Stimulated activated CD8-positive, alpha-beta memory T cell treated with anti-CD3 and anti-CD28 coated beads, Interleukin-15, amount 100 ng/mL, for 4 hours (primary cell): ENCODE data around the gene NEDD4.
"Not testable (repeated sequence)": the region's sequence is repeated elsewhere in the genome, so short reads cannot be mapped to it uniquely, and the experiment has no call there.

Source experiments
- DNase-seq, 2 donors: peaks; one replicate each; pipeline ENCODE4 v3.0.0-alpha.2; 2020; ENCODE audit warnings: low read depth in 2 of 2

The NEDD4 gene

DNA sequence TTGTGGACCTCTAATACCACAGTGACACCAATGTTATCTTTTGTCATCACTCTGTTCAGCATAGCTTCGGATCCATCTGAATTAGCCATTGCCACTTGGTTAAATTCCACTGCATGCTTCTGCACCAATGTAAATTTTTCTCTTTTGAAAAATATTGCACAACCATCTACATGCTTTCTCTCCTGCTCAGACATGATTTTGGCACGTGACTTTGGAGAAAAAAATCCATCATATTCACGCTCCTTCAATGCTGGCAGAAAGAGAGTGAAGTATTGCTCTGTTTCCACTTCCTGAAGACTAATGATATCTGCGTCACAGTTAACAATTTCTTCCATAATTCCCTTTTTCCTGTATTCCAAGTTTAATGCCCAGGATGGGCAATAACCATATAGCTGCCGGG lies 13.0 kb upstream of the NEDD4 start:
- DNase-seq = not testable (repeated sequence)

DNA sequence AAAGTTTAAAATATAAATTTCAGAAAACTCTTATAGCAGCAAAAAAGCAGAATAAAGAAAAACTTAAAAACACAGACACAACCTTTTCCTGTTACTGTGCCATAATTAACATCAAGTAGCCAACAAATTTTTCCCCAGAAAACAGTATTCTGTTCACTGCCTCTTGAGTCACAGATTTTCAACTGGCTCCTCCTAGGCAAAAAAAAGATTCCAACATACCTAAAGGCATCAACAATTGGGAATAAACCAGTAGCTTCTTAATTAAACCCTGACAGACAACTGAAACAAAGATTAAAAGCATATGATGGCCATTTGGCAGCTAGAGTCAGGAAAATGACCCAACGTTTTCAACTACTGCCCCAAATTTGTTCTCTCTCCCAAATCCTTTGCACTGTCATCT lies 10.9 kb upstream of the NEDD4 start:
- not testable (repeated sequence) for DNase-seq

DNA sequence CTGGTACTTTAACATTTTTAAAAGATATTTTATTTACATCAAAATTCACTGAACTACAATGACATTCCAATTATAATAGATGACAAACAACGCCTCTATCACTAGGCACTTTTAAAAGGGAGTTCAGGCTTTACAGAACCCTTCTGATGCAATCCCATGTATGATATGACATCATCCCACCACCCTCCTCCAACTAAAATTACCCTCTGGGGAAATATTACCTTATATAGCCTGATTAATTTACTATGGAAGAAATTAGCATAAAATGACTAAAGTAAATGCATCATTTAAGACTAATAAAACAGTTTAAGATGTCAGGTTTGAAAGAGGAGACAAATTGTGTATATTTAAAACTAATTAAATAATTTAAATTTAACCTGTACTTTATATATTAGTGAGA lies 10.4 kb upstream of the NEDD4 start:
- not testable (repeated sequence) for DNase-seq

DNA sequence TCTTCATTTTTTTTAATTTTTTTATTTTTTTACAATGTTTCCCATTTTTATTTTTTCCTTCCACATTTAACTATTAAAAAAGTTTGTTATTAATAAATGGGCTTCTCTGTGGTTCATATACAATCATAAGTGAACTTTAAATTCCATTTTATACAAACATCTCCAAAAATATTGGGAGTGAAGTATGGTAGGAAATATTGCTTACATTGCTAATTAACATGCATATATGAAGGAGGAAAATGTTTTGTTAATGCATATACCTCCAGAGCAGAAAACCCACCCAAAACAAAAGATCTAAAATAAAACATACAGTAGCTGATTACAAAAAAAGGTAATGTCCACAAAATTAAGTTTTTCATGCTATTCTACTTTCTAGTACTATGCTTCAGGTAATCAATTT lies 9.9 kb upstream of the NEDD4 start:
- not testable (repeated sequence) for DNase-seq

DNA sequence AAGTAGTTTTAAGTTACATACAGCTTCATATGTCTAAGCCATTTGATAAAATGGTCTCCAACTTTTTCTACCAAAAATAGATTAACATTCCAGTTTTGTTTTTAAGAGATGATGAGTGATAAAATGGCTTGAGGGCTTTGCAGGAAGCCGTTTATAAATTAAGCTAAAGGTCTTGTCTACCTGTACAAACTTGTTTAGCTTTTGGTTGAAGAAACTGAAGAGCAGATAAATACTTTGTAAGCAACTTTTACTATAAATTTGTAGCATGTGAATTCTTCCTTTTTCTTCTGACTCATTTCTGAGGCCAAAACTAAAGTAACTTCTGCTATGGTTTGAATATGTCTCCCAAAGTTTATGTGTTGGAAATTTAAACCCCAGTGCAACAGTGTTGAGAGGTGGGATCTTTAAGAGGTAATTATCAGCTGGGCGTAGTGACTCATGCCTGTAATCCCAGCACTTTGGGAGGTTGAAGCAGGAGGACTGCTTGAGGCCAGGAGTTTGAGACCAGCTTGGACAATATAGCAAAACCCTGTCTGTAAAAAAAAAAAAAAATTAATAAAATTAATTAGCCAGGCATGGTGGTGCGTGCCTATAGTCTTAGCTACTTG lies 8.2 kb upstream of the NEDD4 start:
- no peak for DNase-seq

DNA sequence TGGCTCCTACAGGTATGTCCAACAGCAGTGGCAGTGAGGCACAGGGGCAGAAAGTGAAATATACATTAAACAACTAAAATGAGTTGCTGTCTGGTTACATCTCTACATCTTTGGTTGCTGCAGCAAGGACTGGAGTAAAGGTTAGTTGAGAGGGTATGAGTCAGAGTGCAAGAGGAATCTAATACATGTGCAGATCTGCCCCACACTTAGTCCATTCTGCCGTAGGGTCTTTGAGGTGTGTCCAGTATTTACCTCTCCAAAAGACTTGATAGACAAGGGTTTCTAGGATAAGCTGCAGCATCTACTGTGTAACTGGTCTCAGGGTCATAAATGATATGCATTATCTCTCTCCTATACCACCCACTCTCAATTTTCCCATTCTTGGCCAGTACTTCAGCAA lies 6.2 kb upstream of the NEDD4 start:
- no peak for DNase-seq

DNA sequence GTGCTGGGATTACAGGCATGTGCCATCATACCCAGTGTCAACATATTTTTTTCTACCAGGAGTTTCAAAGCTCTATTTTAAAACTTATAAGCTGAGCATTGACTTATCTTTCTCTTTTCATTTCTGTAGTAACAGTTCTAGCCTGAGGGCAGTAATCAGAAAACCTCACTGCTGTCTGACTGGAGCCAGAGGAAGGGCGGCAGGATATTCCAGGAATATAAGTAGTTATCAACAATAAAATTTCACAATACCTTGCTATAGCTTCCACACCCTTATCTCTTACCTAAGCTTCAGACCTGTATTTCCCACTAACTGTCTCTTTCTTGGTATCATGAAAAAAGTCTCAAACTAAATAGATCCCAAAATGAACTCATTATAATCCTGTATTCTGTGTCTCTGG lies 5.1 kb upstream of the NEDD4 start:
- DNase-seq = no peak

DNA sequence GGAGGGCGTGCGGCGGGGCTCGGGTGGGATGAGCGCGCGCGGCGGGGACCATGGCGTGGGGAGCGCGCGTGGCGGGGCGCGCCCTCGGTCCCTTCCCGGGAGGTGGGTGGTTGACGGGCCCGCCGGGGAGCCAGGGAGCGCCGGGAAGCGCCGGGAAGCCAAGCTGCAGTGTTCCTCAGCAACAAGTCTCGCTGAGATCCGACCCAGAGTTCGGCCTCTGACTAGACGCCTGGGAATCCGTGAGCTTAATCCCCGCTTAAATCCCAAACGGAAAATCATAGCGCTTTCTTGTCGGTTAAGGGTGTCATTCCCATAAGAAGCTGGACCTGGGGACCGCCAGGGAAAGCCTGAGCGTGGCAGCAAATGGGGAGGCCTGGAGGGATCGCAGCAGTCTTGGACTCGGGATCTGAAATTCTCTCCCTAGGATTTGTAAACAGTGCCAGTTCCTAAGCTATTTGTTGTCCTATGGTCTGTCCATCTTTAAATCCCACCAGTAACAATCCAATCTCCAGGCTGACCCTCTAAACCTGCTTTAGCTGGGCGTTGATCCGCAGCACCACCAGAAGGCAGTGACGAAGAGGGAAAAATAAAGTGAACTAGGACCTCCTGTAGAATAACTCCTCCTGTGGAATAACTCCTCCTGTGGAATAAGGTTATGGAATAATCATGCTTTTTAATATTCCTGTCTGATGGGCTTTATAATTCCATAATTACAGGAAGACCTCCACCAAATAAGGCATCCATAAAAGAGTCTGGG lies 570 bp upstream of the NEDD4 start:
- no peak for DNase-seq

DNA sequence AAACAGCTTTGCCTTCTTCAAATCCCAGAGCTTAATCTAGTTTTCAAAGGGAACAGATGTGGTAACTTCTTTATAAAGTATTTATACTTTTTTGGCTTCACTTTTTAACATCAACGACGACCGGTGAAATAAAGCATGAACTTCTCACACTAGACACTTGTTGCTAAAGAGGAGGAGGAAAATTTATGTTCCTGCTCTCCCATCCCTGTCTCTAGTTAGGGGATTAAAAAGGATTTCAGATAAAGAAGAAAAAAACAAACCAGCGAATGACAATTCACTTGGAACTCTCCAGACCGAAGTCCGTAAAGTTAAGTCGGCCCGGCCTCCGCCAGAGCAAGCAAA lies 672 bp downstream of the NEDD4 start:
- DNase-seq = no peak

DNA sequence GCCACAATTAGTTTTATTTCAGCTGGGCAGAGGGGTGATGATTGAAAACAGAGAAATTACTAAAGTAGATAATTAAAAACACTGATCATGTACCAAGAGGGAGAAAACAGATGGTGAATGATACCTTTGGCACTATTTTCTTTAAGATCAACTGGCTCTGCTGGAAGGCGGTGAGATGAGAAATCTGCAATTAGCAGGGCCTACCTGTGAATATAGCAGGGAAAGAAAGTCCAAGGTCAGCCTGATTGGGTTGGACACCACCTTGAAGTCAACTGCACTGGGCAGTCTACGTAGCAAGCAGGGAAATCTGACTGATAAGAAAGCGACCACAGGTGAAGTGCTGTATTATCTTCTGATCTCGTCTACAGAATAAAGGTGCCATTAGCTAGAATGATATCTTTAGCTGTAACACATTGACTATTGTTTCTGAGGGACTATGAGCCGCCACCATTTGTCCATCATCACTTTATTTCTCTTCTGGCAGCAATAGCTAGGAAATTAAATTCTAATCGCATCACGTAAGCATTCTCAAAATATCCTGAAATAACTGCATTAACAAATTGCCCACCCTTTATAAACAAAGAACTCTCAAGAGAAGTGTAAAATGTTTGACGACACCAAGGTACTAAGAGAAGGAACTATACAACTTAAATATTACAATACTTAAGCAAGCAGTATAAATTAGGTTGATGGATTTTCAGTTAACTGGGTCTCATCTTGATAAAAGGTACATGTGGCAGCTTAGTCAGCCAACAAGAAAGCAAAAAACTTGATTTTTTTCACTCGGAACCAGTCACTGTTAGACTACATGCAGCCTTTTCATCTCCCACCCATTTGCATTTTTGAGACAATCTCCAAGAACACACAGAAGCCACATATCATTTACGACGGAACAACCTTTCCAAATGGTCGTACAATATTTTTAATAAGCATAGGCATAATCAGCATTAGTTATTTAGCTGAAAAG lies 1.3 kb downstream of the NEDD4 start:
- no peak for DNase-seq

DNA sequence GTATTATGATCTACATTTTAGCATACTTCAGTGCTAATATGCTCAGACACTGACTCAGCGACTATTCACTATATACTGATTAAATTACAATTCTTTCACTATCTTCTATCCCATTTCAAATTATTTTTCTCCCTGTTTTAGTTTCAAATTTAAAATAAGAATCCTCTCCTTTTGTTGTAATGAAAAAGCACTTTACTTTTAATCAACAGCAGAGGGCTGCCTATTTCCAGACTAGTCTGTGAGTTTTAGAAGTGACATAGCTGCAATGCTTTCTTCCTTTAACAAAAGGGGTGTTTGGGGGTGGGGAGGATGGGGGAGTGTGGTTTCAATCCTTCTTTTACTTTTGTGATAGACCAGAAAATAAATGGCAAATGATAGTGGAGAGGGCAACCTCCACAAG lies 2.4 kb downstream of the NEDD4 start:
- no peak for DNase-seq

DNA sequence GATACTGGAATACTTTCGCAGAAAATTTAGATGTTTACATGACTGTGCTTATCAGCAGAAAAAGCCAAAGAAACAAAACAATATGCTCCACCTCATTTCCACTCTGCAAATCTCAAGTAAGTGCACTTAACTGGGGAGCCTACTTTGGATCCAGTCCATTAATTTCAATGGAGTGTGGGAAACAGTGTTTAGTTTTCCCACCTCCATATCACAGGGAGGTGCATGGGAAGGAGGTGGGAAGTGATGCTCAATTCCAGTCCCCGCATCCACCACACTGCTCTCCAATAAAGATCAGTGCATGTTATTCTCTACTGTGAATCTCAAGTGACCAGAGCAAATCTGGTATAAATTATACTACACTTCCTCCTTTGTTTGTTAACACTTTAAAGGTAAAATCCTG lies 2.9 kb downstream of the NEDD4 start:
- DNase-seq = no peak

DNA sequence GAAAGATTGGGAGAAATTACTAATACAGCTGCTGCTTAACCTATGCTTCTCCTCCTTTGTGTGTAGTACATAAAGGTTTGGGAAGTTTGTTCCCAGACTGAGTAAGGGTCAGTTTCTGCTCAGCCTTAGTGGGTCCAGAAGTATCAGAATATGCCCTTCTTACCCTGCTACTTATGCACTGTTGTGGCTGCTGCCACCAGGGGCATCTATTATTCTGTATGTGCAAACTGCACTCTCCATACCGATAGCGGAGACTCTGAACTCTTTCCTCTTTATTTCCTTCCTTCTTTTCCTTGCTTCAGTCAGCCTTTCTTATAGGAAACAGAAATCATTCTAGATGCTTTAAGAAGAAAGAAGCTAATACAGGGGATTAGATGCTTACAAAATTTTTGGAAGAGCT lies 4.0 kb downstream of the NEDD4 start:
- no peak for DNase-seq

DNA sequence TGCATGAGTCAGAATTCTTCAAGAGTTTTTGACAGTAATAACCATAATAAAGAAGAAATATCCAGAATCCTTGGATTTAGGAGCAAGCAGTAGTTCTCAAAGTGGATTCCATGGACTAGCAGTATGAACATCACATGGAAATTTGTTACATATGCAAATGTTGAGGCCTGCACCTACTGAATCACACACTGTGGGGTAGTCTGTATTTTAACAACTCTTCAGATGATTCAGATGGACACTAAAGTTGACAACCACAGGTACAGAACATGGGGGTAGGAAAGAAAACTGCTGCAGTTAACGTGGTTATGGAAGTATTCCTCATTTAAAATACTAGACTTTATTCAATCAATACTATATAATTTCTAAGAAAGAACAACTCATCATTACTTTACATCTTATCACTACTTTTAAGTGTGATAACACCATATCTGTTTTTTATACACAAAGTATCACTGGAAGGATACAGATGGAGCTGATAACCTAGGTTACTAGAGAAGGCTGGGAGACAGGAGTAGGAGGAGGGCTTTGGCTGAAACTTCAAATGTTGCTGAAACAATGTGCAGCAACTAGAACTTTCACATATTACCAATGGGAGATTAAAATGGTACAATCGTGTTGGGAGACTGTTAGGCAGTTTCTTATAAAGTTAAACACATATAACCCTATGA lies 11.7 kb downstream of the NEDD4 start:
- no peak for DNase-seq

DNA sequence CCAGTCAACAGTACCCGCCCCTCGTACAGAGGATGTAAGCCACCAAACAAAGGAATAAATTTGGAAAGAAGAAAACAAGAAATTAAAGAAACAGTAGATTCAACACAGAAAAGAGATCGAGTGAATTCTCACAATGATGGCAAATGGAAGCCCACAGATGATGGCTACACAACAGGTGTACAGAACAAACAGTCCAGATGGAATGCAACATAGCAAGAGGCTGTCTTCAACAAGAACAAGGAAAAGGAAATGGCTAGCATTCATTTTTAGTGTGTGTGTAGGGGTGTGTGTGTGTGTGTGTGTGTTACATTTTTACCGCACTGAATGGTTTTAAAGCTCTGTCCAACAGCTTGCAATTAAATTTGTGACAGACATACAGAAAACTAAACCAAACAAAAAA lies 12.9 kb downstream of the NEDD4 start:
- DNase-seq = no peak

DNA sequence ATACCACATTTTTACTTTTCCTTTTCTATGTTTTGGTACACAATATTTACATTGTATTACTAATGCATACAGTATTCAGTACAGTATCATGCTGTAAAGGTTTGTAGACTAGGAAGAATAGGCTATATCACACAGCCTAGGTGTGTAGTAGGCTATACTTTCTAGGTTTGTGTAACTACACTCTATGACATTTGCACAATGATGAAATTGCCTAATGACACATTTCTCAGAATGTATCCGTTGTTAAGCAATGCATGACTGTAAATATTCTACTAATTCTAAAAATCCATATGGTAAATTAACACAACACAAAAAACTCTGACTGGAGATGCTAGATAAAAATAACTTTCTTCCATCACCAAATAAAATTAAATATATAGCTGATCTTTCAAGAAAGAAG lies 16.2 kb downstream of the NEDD4 start:
- no peak for DNase-seq

DNA sequence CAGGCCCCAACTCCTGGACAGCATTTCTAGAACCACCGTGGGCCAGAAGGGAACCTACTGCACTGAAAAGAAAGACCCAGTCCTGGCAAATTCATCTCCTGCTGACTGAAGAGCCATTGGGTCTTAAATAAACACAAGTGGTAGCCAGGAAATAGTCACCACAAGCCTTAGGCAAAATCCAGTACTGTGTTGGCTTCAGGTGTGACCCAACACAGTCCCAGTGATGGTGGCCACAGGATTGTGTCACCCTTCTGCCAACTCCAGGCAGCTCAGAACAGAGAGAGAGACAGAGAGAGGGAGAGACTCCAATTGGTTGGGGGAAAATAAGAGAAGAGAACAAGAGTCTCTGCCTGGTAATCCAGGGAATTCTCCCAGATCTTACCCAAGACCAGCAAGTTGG lies 23.1 kb downstream of the NEDD4 start:
- DNase-seq = no peak

DNA sequence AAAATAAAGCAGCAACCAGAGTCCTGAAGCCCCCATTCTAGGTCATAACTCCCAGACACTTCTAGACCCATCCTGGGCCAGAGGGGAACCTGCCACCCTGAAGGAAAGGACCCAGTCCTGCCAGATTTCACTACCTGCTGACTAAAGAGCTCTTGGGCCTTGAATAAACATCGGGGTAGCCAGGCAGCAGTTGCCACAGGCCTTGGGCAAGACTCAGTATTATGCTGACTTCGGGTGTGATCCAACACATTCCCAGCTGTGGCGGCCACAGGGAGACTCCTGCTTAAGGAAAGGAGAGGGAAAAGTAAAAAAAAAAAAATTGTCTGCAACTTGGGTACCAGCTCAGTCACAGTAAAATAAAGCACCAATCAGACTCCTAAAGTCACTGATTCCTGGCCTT lies 23.8 kb downstream of the NEDD4 start:
- no peak for DNase-seq

DNA sequence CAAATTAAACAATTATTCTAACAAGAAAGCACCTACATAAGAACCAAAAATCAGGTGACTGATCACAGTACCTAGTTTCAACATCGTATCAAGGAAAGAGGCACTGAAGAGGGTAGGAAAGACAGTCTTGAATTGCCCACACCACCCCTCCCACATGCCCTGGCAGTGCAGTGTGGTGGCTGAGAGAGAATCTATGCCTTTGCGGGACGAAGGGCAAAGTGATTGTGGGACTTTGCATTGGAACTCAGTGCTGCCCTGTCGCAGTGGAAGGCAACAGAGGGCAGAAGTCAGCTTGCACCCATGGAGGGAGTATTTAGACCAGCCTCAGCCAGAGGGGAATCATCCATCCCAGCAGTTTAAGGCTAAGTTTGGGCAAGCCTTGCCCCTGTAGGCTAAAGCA lies 24.5 kb downstream of the NEDD4 start:
- DNase-seq = no peak

DNA sequence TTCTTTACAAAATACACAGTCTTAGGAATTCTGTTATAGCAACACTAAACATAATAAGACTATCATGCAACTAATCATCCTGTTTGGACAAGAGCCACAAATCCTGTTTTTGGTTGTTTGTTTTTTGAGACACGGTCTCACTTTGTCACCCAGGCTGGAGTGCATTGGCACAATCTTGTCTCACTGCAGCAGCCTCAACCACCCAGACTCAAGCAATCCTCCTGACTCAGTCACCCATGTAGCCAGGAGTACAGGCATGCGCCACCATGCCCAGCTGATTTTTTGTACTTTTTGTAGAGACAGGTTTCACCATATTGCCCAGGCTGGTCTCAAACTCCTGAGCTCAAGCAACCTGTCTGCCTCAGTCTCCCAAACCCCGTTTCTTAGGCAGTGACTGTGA lies 28.3 kb downstream of the NEDD4 start:
- no peak for DNase-seq

DNA sequence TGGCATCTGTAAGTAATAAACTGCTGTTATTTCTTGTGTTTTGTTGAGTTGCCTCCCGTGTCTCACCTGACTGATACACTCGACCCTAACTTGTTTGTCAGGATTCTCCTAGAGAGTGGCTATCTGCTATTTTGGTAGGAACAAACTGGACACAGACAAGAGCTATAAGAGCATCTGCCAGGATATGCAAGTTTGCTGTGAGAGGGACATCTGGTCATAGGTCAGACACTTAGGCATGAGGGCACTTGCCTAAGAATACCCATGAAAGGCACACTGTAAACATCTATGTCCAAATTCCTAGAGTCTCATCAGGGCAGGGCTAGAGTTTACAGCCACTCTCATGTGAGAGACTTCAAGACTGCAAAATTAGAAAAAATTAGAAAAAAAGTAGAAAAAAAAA lies 32.5 kb downstream of the NEDD4 start:
- no peak for DNase-seq

DNA sequence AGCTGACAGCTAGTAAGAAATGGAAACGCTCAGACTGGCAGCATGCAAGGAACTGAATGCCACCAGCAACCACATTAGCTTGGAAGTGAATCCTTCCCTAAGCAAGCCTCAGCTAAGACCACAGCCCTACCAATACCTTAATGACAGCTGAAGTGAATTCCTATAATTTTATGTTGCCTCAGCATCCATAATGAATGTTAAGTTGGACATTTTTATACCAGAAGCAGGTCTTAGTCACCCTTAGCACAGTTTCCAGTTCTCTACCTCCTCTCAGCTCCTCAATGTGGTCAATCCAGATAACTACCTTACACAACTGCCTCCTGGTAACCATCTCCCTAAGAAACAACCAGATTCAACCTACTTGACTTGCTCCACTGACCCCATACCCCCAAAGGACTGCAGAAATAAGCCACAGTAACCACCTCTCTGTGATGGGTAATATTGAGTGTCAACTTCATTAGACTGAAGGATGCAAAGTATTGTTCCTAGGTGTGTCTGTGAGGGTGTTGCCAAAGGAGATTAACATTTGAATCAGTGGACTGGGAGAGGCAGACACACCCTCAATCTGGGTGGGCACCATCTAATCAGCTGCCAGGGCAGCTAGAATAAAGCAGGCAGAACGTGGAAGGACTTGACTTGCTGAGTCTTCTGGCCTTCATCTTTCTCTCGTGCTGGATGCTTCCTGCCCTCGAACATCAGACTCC lies 33.5 kb downstream of the NEDD4 start:
- no peak for DNase-seq
